ENCODE data around the gene WDR48. TPM values are rescaled to one million over a fixed set of nuclear protein-coding genes. Genes with fewer than 3 reads are reported as not detected.

The WDR48 gene
- total and polyA plus RNA-seq, 5 donors from 2014 or later: 46.7 to 104 (median 50.2) TPM

DNA sequence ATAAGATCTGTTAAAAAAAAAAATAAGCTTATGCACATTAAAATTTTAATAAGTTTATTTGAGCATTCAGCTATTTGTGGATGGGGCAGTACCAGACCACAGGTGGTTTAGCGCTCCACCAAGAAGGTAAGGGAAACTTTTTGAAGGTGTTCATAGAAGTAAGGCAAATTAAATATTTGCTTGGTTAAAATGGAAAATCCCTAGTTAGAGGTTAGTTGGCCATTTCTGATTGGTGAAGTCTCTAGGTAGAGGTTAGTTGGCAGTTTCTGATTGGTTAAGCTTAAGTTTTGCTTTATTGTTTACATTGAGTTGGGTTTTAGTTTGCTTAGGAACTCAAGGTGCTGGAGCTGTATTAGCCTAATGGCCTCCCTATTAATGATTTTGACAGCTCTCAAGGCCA is 30.8 kb upstream of the WDR48 start:
- DNase-seq (no peak), ATAC-seq (ENCODE audit: low read depth in 2 of 2) (no peak)
- Mint-ChIP-seq H3K9me3 (peaks cover 0 to 2% (median 0%) of the 10 kb centered on the region in 7 donors), H3K27me3 (peaks cover 29% of the 10 kb centered on the region), H3K4me1 (peaks cover 0 to 2% (median 0%) of the 10 kb centered on the region in 4 donors), H3K4me3 (no peak overlapping the region), H3K36me3 (no peaks in the 10 kb centered on the region), H3K27ac (no peak overlapping the region)
- H3K4me1 ChIP-seq (ENCODE audit: control insufficient read depth, insufficient read depth, low read length, poor library complexity, severe bottlenecking): no peaks in the 10 kb centered on the region
- peaks cover 2% of the 10 kb centered on the region for H3K27me3 ChIP-seq (ENCODE audit: control insufficient read depth, insufficient read depth, low read length)
- no peak overlapping the region for H3K4me3 ChIP-seq (ENCODE audit: low read depth, low read length)
- H3K36me3 ChIP-seq (ENCODE audit: control insufficient read depth, insufficient read depth, low read length): no peaks in the 10 kb centered on the region
- no peaks in the 10 kb centered on the region for H3K9me3 ChIP-seq (ENCODE audit: control insufficient read depth in 2 of 2, low read length in 2 of 2)
- H3K27ac ChIP-seq (ENCODE audit: insufficient read depth, low read length, poor library complexity, severe bottlenecking): no peak overlapping the region

- ATAC-seq (ENCODE audit: low read depth in 2 of 2) (no peak), DNase-seq (no peak)
- Histone ChIP-seq H3K9me3 (ENCODE audit: control insufficient read depth in 2 of 2, low read length in 2 of 2) (no peaks in the 10 kb centered on the region), H3K4me3 (ENCODE audit: low read depth, low read length) (no peak overlapping the region), H3K27ac (ENCODE audit: insufficient read depth, low read length, poor library complexity, severe bottlenecking) (no peak overlapping the region), H3K27me3 (ENCODE audit: control insufficient read depth, insufficient read depth, low read length) (peaks cover 2% of the 10 kb centered on the region), H3K4me1 (ENCODE audit: control insufficient read depth, insufficient read depth, low read length, poor library complexity, severe bottlenecking) (no peaks in the 10 kb centered on the region), H3K36me3 (ENCODE audit: control insufficient read depth, insufficient read depth, low read length) (no peaks in the 10 kb centered on the region)
- Mint-ChIP-seq H3K4me3 (no peak overlapping the region), H3K27ac (no peak overlapping the region), H3K36me3 (no peaks in the 10 kb centered on the region), H3K4me1 (peaks cover 0 to 2% (median 0%) of the 10 kb centered on the region in 4 donors), H3K9me3 (peaks cover 0 to 2% (median 0%) of the 10 kb centered on the region in 7 donors), H3K27me3 (peaks cover 27% of the 10 kb centered on the region)
Observed at GRCh38 chr3:39021465-39022285, 30.1 kb upstream of the WDR48 start.

DNA sequence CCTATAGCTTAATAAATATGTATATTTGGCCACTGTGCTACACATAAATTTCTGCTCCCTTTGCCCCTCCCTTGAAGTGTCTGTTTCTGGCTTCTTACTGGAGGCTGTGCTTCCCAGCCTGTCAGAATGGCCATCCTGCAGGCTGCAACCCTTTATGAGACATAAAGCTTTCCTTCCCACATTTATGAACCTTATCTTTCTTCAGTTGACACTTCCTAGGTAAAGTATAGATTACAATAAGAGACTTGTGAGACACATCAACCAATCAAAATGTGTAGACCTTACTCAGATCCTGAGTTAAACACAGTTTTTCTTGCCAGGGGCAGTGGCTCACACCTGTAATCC is 29.6 kb upstream of the WDR48 start:
- no peaks in the 10 kb centered on the region for H3K36me3 ChIP-seq (ENCODE audit: control insufficient read depth, insufficient read depth, low read length)
- Mint-ChIP-seq H3K4me3 (no peak overlapping the region), H3K27ac (no peak overlapping the region), H3K4me1 (peaks cover 0 to 2% (median 0%) of the 10 kb centered on the region in 4 donors), H3K9me3 (peaks cover 0 to 2% (median 0%) of the 10 kb centered on the region in 7 donors), H3K27me3 (peaks cover 27% of the 10 kb centered on the region), H3K36me3 (no peaks in the 10 kb centered on the region)
- H3K9me3 ChIP-seq (ENCODE audit: control insufficient read depth in 2 of 2, low read length in 2 of 2): no peaks in the 10 kb centered on the region
- ATAC-seq (ENCODE audit: low read depth in 2 of 2) (no peak), DNase-seq (no peak)
- no peak overlapping the region for H3K27ac ChIP-seq (ENCODE audit: insufficient read depth, low read length, poor library complexity, severe bottlenecking)
- no peaks in the 10 kb centered on the region for H3K4me1 ChIP-seq (ENCODE audit: control insufficient read depth, insufficient read depth, low read length, poor library complexity, severe bottlenecking)
- peaks cover 2% of the 10 kb centered on the region for H3K27me3 ChIP-seq (ENCODE audit: control insufficient read depth, insufficient read depth, low read length)
- no peak overlapping the region for H3K4me3 ChIP-seq (ENCODE audit: low read depth, low read length)

DNA sequence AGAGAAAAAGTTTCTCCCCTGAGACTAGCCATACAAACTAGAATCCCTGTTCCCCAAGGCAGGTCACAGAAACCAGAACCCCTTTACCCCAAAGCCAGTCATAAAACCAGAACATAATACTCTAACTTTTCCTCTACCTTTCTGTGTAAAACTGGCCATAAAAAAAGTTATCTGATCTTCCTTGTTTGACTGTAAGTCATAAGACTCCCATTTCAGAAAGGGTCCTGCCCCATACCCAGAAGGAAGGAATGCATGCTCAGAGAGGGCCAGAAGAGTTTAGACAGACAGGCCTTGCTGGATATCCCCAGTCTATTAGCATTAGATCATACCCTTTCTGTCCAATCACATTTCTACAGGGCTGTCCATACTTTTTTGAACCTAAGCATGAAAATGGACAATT is 27.3 kb upstream of the WDR48 start:
- Mint-ChIP-seq H3K4me1 (peaks cover 0 to 2% (median 0%) of the 10 kb centered on the region in 4 donors), H3K9me3 (no peaks in the 10 kb centered on the region), H3K36me3 (no peaks in the 10 kb centered on the region), H3K27me3 (peaks cover 25% of the 10 kb centered on the region), H3K27ac (no peak overlapping the region), H3K4me3 (no peak overlapping the region)
- Histone ChIP-seq H3K9me3 (ENCODE audit: control insufficient read depth in 2 of 2, low read length in 2 of 2) (no peaks in the 10 kb centered on the region), H3K4me3 (ENCODE audit: low read depth, low read length) (no peak overlapping the region), H3K36me3 (ENCODE audit: control insufficient read depth, insufficient read depth, low read length) (no peaks in the 10 kb centered on the region), H3K27ac (ENCODE audit: insufficient read depth, low read length, poor library complexity, severe bottlenecking) (no peak overlapping the region), H3K4me1 (ENCODE audit: control insufficient read depth, insufficient read depth, low read length, poor library complexity, severe bottlenecking) (no peaks in the 10 kb centered on the region), H3K27me3 (ENCODE audit: control insufficient read depth, insufficient read depth, low read length) (peaks cover 6% of the 10 kb centered on the region)
- DNase-seq (no peak), ATAC-seq (ENCODE audit: low read depth in 2 of 2) (no peak)

- no peak for ATAC-seq (ENCODE audit: low read depth in 2 of 2)
- no peak overlapping the region for H3K27ac Mint-ChIP-seq
Observed at GRCh38 chr3:39025222-39025970, 26.4 kb upstream of the WDR48 start.

DNA sequence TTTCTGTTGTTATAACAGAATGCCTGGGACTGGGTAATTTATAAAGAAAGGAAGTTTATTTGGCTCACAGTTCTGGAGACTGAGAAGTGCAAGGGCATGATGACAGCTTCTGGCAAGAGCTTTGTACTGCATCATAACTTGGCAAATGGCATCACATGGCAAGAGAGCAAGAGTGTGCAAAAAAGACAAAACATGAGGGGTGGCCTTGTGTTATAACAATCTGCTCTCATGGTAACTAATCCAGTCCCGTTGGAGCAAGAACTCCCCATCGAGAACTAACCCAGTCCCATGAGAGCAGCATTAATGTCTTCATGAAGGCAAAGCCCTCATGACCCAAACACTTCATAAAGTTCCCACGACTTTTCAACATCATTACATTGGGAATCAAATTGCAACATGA is 23.3 kb upstream of the WDR48 start:
- Histone ChIP-seq H3K9me3 (ENCODE audit: control insufficient read depth in 2 of 2, low read length in 2 of 2) (no peaks in the 10 kb centered on the region), H3K4me1 (ENCODE audit: control insufficient read depth, insufficient read depth, low read length, poor library complexity, severe bottlenecking) (no peaks in the 10 kb centered on the region), H3K4me3 (ENCODE audit: low read depth, low read length) (no peak overlapping the region), H3K36me3 (ENCODE audit: control insufficient read depth, insufficient read depth, low read length) (no peaks in the 10 kb centered on the region), H3K27me3 (ENCODE audit: control insufficient read depth, insufficient read depth, low read length) (peaks cover 11% of the 10 kb centered on the region), H3K27ac (ENCODE audit: insufficient read depth, low read length, poor library complexity, severe bottlenecking) (no peak overlapping the region)
- H3K4me3 Mint-ChIP-seq: no peak overlapping the region
- no peaks in the 10 kb centered on the region for H3K4me1 Mint-ChIP-seq
- ATAC-seq (ENCODE audit: low read depth in 2 of 2) (no peak), DNase-seq (no peak)
- H3K27me3 Mint-ChIP-seq: peaks cover 36% of the 10 kb centered on the region
- H3K36me3 Mint-ChIP-seq: no peaks in the 10 kb centered on the region
- no peak overlapping the region for H3K27ac Mint-ChIP-seq
- no peaks in the 10 kb centered on the region for H3K9me3 Mint-ChIP-seq

More at GRCh38 chr3:39025222-39025970, 26.4 kb upstream of the WDR48 start:
- Mint-ChIP-seq H3K27me3 (peaks cover 26% of the 10 kb centered on the region), H3K4me3 (no peak overlapping the region), H3K9me3 (no peaks in the 10 kb centered on the region), H3K4me1 (peaks cover 0 to 2% (median 0%) of the 10 kb centered on the region in 4 donors), H3K36me3 (no peaks in the 10 kb centered on the region)
- peak in 1 of 3 donors; percentile 24 for DNase-seq
- H3K4me1 ChIP-seq (ENCODE audit: control insufficient read depth, insufficient read depth, low read length, poor library complexity, severe bottlenecking): no peaks in the 10 kb centered on the region
- H3K9me3 ChIP-seq (ENCODE audit: control insufficient read depth in 2 of 2, low read length in 2 of 2): no peaks in the 10 kb centered on the region
- no peaks in the 10 kb centered on the region for H3K36me3 ChIP-seq (ENCODE audit: control insufficient read depth, insufficient read depth, low read length)
- no peak overlapping the region for H3K4me3 ChIP-seq (ENCODE audit: low read depth, low read length)
- H3K27ac ChIP-seq (ENCODE audit: insufficient read depth, low read length, poor library complexity, severe bottlenecking): no peak overlapping the region
- peaks cover 6% of the 10 kb centered on the region for H3K27me3 ChIP-seq (ENCODE audit: control insufficient read depth, insufficient read depth, low read length)

DNA sequence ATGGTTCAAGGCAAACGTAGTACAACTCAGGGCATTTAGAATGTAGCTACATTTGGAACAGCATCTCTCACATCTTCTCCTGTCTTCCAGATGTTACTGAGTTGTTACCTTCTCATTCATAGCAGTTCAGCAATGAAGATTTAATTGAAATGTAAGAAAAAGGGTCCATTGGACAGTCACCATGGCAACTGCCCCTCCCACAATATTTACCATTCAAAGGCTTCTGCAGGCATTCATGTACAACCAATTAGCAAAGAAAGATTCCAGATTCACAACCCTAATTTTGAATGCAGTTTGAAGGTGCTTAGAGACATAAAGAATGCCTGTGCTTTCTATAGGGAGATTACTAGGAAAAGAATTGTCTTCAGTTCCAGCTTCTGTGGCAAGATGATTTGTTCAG is 22.3 kb upstream of the WDR48 start:
- Mint-ChIP-seq H3K36me3 (no peaks in the 10 kb centered on the region), H3K4me3 (no peak overlapping the region), H3K27me3 (peaks cover 46% of the 10 kb centered on the region), H3K9me3 (peaks cover 0 to 2% (median 0%) of the 10 kb centered on the region in 7 donors), H3K27ac (no peak overlapping the region), H3K4me1 (no peaks in the 10 kb centered on the region)
- Histone ChIP-seq H3K4me3 (ENCODE audit: low read depth, low read length) (no peak overlapping the region), H3K36me3 (ENCODE audit: control insufficient read depth, insufficient read depth, low read length) (no peaks in the 10 kb centered on the region), H3K4me1 (ENCODE audit: control insufficient read depth, insufficient read depth, low read length, poor library complexity, severe bottlenecking) (no peaks in the 10 kb centered on the region), H3K27ac (ENCODE audit: insufficient read depth, low read length, poor library complexity, severe bottlenecking) (no peak overlapping the region), H3K9me3 (ENCODE audit: control insufficient read depth in 2 of 2, low read length in 2 of 2) (no peaks in the 10 kb centered on the region), H3K27me3 (ENCODE audit: control insufficient read depth, insufficient read depth, low read length) (peaks cover 11% of the 10 kb centered on the region)
- ATAC-seq (ENCODE audit: low read depth in 2 of 2): no peak
- no peak for DNase-seq

Measured in CD4-positive, CD25-positive, alpha-beta regulatory T cell (primary cell).